OCI-LY7 (cell line): ENCODE data around the gene SLC25A13. TPM values are rescaled to one million over a fixed set of nuclear protein-coding genes. Genes with fewer than 3 reads are reported as not detected.
"Not testable (repeated sequence)": the region's sequence is repeated elsewhere in the genome, so short reads cannot be mapped to it uniquely, and the experiment has no call there.

Experiments used
- BruUV-seq: library from RNA; stranded (reverse); fragments of 400-500 nt; replicated peaks from 2 replicates; lab custom pipeline; 2021; lab: Mats Ljungman, UMichigan
- CTCF ChIA-PET: fragments of 300-600 bp; sonication (Branson Sonifier 250); formaldehyde crosslinking; loops from one replicate; lab custom pipeline; 2022; ENCODE audit warnings: antibody characterized with exemption; ENCODE audit not compliant: unreplicated experiment; lab: Charles Lee
- POLR2A ChIA-PET: fragments of 300-600 bp; sonication (Branson Sonifier 250); formaldehyde crosslinking; loops from one replicate; lab custom pipeline; 2022; ENCODE audit warnings: antibody characterized with exemption; lab: Charles Lee
- DNase-seq: peaks from one replicate; pipeline ENCODE4 v3.0.0-alpha.2; 2015; ENCODE audit warnings: low spot score
- H2AFZ ChIP-seq: fragments of 200-600 bp; sonication (generic), shearing (Covaris generic); 2 replicates; pipeline ENCODE4 v1.6.1; 2014; ENCODE audit warnings: mild to moderate bottlenecking, antibody characterized with exemption, low read length, moderate library complexity
- H3K27ac ChIP-seq: fragments of 200-600 bp; sonication (generic); 2 replicates; pipeline ENCODE4 v1.5.1; 2014; ENCODE audit warnings: mixed run types, low read depth, mild to moderate bottlenecking, moderate library complexity, low read length, inconsistent platforms; ENCODE audit not compliant: poor library complexity, severe bottlenecking
- H3K36me3 ChIP-seq: fragments of 200-600 bp; sonication (generic); 2 replicates; pipeline ENCODE4 v1.6.1; 2014; ENCODE audit warnings: mild to moderate bottlenecking, antibody characterized with exemption, low read length, moderate library complexity, mixed read lengths; ENCODE audit not compliant: insufficient read depth
- H3K4me1 ChIP-seq: fragments of 200-600 bp; sonication (generic); 2 replicates; pipeline ENCODE4 v1.5.1; 2014; ENCODE audit warnings: mild to moderate bottlenecking, low read length; ENCODE audit not compliant: insufficient read depth, poor library complexity, severe bottlenecking
- H3K4me2 ChIP-seq: fragments of 200-600 bp; sonication (generic); 2 replicates; pipeline ENCODE4 v1.6.1; 2014; ENCODE audit warnings: mild to moderate bottlenecking, low read length
- H3K4me3 ChIP-seq: fragments of 200-600 bp; sonication (generic); 2 replicates; pipeline ENCODE4 v1.5.1; 2014; ENCODE audit warnings: mild to moderate bottlenecking, low read depth, low read length; ENCODE audit not compliant: poor library complexity, severe bottlenecking
- H3K79me2 ChIP-seq: fragments of 200-600 bp; sonication (generic); 2 replicates; pipeline ENCODE4 v1.6.1; 2016; ENCODE audit warnings: low read depth, mild to moderate bottlenecking, low read length, moderate library complexity, mixed read lengths; ENCODE audit not compliant: insufficient read depth
- H3K9me2 ChIP-seq: fragments of 200-600 bp; sonication (generic); 2 replicates; pipeline ENCODE4 v1.6.1; 2016; ENCODE audit warnings: mild to moderate bottlenecking, low read length, mixed read lengths; ENCODE audit not compliant: insufficient read depth
- H3K9me3 ChIP-seq: fragments of 200-600 bp; sonication (generic); 2 replicates; pipeline ENCODE4 v1.6.1; 2014; ENCODE audit warnings: mild to moderate bottlenecking, mixed run types, low read length, mixed read lengths
- H4K20me1 ChIP-seq: fragments of 200-600 bp; sonication (generic); 2 replicates; pipeline ENCODE4 v1.6.1; 2014; ENCODE audit warnings: mild to moderate bottlenecking, antibody characterized with exemption, low read length, moderate library complexity, mixed read lengths; ENCODE audit not compliant: insufficient read depth
- EZH2phosphoT487 ChIP-seq: fragments of 200-600 bp; sonication (generic); IDR thresholded peaks from 2 replicates; pipeline ENCODE4 v1.6.1; 2018; ENCODE audit warnings: low read depth, borderline replicate concordance, mild to moderate bottlenecking, mixed run types, antibody characterized with exemption, low read length, moderate library complexity, mixed read lengths
- intact Hi-C: fragments of 100-400 bp; cut with micrococcal nuclease; formaldehyde crosslinking; loops from one replicate; pipeline ENCODE4 v1.10.0; 2022; ENCODE audit not compliant: unreplicated experiment
- total RNA-seq, 2 experiments: library from RNA; depleted of rRNA in 1 of 2; stranded (reverse); fragments of >200 nt in 1 of 2; shearing (Covaris generic) in 1 of 2; gene quantifications; 2 replicates each; pipeline ENCODE4 v1.2.3, GENCODE V29; 2014 to 2022
- TF ChIP-seq, protein P1 (sequence below): fragments of 200-600 bp; sonication (generic); conservative IDR thresholded peaks from 2 replicates; pipeline ENCODE4 v1.5.1; 2014; ENCODE audit warnings: mild to moderate bottlenecking, antibody characterized with exemption, low read length, moderate library complexity, mixed read lengths

Gene SLC25A13
- total RNA-seq, 2 experiments from 2014 or later, result 0.63 TPM; not detected in 1

DNA sequence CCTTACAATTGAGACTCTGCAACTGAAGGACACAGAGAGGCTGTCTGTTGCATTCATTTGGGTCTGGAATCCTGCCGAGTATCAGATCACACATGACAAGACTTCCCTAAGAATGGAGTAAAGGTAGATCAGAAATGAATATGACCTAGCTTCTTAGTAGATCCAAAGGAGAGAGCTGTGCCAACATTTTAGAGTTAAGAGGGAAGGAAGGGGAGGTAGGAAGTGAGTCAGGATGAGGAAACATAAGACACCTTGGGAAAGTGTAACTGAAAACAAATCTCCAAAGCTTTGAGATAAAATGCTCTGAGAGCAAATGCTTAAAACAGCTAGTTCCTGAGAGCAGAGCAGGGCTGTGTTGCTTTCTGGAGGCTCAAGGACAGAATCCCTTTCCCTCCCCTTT is 6.1 kb upstream of the SLC25A13 start:
- Histone ChIP-seq H3K9me2 (no peaks in the 10 kb centered on the region), H4K20me1 (no peaks in the 10 kb centered on the region), H3K4me3 (no peak overlapping the region), H3K36me3 (no peaks in the 10 kb centered on the region), H3K79me2 (no peaks in the 10 kb centered on the region), H3K4me2 (no peak overlapping the region), H2AFZ (no peak overlapping the region), H3K27ac (no peak overlapping the region), H3K9me3 (no peaks in the 10 kb centered on the region), H3K4me1 (no peaks in the 10 kb centered on the region)
- TF ChIP-seq EZH2phosphoT487, result no peak
- TF ChIP-seq, protein P1, sequence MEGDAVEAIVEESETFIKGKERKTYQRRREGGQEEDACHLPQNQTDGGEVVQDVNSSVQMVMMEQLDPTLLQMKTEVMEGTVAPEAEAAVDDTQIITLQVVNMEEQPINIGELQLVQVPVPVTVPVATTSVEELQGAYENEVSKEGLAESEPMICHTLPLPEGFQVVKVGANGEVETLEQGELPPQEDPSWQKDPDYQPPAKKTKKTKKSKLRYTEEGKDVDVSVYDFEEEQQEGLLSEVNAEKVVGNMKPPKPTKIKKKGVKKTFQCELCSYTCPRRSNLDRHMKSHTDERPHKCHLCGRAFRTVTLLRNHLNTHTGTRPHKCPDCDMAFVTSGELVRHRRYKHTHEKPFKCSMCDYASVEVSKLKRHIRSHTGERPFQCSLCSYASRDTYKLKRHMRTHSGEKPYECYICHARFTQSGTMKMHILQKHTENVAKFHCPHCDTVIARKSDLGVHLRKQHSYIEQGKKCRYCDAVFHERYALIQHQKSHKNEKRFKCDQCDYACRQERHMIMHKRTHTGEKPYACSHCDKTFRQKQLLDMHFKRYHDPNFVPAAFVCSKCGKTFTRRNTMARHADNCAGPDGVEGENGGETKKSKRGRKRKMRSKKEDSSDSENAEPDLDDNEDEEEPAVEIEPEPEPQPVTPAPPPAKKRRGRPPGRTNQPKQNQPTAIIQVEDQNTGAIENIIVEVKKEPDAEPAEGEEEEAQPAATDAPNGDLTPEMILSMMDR, result no peak
- intact Hi-C loops, result no loop called here
- no peak for DNase-seq
- BruUV-seq, result no TSS peak
- ChIA-PET POLR2A (no interaction called here), CTCF (no interaction called here)

DNA sequence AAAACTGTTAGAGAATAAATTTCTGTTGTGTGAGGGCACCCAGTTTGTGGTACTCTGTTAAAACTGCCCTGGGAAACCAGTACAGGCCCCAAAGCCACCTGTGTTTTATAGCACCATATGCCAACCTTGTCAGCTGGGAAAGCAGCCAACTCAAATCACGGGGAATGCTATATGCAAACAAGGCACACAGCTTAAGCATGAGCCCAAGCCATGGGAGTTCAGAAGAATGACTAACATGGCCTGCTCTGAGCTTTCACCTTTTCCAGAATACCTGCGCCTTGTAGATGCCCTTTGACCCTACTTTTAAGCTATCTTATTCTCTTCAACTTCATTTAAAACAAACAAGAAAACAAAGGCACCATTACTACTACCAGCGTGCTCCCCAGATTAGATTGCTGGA is 5.5 kb upstream of the SLC25A13 start:
- ChIA-PET POLR2A (no interaction called here), CTCF (no interaction called here)
- H3K79me2 ChIP-seq, result no peaks in the 10 kb centered on the region
- no peaks in the 10 kb centered on the region for H3K36me3 ChIP-seq
- H2AFZ ChIP-seq, result no peak overlapping the region
- intact Hi-C loops, result no loop called here
- no peaks in the 10 kb centered on the region for H3K9me3 ChIP-seq
- no peak overlapping the region for H3K4me2 ChIP-seq
- no peaks in the 10 kb centered on the region for H3K9me2 ChIP-seq
- no peak for TF ChIP-seq EZH2phosphoT487
- TF ChIP-seq, protein P1, result no peak
- no peak for DNase-seq
- H3K4me3 ChIP-seq, result no peak overlapping the region
- BruUV-seq, result no TSS peak
- H4K20me1 ChIP-seq, result no peaks in the 10 kb centered on the region
- no peak overlapping the region for H3K27ac ChIP-seq
- H3K4me1 ChIP-seq, result no peaks in the 10 kb centered on the region

DNA sequence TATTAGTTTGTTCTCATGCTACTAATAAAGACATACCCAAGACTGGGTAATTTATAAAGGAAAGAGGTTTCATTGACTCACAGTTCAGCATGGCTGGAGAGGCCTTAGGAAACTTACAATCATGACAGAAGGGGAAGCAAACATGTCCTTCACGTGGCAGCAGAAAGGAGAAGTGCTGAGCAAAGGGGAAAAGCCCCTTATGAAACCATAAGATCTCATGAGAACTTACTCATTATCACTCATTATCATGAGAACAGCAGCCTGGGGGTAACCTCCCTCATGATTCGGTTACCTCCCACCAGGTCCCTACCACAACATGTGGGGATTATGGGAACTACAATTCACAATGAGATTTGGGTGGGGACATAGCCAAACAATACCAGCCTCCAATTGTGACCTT is 4.9 kb upstream of the SLC25A13 start:
- POLR2A ChIA-PET, H3K9me2 ChIP-seq: not testable (repeated sequence)

More for the DNA sequence above, 4.9 kb upstream of the SLC25A13 start:
- CTCF ChIA-PET, H3K4me3 ChIP-seq, intact Hi-C loops, BruUV-seq, H3K79me2 ChIP-seq, DNase-seq, H2AFZ ChIP-seq, H3K9me3 ChIP-seq, H3K27ac ChIP-seq, H3K4me2 ChIP-seq, H3K4me1 ChIP-seq, H3K36me3 ChIP-seq, H4K20me1 ChIP-seq: not testable (repeated sequence)
